Stimulated activated CD8-positive, alpha-beta memory T cell treated with anti-CD3 and anti-CD28 coated beads, Interleukin-4, amount 100 ng/mL, for 4 hours (primary cell): ENCODE measurements around the gene RANBP9.

Experiments
- DNase-seq, 2 donors: peaks; one replicate each; pipeline ENCODE4 v3.0.0-alpha.2; 2020; ENCODE audit warnings: low read depth in 2 of 2, low spot score in 1 of 2

The RANBP9 gene

GRCh38 chr6:13604546-13605416 lies 106.9 kb downstream of the RANBP9 start:
- no peak for DNase-seq

DNA sequence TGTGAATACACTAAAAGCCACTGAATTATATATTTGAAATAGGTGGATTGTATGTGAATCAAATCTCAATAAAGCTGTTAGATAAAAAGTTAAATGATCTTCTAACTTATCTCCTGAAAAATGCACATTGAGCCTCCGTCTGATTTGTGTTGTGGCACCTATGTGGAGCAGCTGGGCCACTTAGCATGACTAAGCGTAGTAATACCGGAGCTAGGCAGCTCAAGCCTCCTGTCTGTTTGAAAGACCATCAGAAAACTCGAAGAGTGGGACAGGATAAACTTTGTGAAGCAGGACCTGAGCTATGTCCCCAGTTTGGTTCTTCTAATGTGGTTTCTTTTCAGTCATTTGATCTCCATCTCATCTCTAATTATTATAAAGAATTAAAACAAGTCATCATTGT lies 107.5 kb downstream of the RANBP9 start:
- DNase-seq: no peak

GRCh38 chr6:13600036-13600435 lies 111.6 kb downstream of the RANBP9 start:
- DNase-seq: no peak

DNA sequence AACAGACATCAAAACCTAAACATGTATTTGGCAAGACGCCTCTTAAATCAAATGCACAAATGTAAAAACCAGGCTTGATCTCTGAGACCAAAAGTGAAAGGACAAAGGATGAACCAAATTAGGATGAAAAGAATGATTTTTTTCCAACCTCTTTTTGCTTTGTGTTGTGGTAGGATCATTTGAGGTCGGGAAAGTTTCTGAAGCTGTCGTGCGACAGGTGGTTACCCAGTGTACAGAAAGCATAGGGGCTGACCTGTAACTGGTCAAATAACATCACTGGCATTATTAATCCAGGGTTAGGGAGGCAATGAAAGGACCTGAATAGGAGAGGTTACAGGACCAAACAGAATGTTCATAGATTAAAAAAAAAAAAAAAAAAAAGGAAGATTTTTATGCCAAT lies 114.6 kb downstream of the RANBP9 start:
- DNase-seq: no peak

- DNase-seq: no peak
Observed at GRCh38 chr6:13593720-13594119, 117.9 kb downstream of the RANBP9 start.

DNA sequence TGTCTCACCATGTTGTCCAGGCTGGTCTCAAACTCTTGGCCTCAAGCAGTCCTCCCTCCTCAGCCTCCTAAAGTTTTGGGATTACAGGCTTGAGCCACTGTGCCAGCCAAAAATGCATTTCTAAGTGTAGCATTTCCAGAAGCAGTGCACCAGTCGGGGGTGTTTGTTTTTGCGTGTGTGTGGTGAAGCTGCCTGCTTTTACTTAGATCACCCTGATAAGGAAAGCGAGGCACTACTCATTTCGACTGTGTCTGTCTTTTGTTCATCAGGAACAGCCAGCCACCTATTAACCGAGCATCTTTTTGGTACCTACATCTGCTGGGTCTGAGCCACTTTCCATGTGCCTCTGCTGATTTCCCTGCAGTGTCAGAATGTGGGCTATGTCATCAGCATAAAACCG lies 118.5 kb downstream of the RANBP9 start:
- no peak for DNase-seq

DNA sequence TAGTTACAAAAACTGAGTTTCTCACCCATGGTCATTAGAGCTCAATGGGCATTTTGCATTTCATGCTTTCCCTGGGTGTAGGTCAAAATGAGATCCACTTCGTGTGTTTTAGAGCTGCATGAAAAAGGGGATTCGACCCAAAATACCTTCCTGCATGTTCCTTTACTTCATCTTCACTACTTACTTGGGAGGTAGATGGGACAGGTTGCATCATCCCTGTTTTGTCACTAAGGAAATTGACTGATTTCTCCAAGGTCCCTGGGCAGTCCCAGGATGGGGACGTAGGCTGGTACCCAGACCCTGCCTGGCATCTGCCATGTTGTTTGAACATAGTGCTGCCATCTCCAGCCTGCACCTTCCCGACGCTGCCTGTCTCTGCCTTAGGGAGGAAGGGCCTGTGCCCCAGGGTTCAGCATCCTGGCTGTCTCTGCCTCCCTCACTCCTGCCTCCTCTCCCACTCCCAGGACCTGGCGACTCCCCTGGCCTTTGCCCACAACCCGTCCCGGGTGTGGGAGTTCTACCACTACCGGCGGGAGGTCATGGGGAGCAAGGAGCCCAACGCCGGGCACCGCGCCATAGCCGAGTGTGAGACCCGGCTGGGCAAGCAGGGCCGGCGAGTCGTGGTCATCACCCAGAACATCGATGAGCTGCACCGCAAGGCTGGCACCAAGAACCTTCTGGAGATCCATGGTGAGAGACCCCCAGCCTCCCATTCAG lies 120.3 kb downstream of the RANBP9 start:
- DNase-seq: no peak

DNA sequence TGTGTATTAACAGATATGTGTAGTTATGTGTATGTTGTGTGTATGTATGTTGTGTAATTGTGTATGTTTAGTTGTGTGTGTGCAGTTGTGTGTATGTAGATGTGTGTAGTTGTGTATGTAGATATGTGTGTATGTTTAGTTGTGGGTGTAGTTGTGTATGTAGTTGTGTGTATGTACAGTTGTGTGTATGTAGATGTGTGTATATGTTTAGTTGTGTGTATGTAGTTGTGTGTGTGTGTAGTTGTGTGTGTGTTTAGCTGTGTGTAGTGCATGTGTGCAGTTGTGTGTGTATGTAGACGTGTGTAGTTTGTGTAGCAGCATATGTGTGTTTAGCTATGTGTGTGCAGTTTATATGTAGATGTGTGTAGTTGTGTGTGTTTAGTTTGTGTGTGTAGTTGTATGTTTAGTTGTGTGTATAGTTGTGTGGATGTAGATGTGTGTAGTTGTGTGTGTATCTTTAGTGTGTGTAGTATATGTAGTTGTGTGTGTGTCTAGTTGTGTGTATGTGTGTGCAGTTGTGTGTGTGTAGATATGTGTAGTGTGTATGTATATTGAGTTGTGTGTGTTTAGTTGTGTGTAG lies 121.0 kb downstream of the RANBP9 start:
- no peak for DNase-seq

DNA sequence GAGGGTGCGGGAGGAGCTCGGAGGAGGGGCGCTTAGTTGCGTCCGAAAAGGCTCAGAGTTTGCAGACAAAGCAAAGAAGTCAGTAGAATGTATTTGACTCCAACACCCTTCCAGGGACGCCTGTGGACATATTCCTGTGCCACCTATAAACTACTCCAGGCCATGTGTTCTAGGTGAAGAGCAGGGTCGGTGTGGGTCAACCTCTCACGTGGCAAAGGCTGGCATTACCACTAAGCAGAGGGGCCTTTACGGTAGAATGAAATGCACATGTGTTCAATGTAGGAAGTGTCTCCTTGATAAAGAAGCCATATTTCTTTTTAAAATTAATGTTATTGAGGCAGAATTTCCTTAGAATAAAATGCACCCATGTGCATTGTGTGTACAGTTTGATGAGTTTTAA lies 121.8 kb downstream of the RANBP9 start:
- no peak for DNase-seq

DNA sequence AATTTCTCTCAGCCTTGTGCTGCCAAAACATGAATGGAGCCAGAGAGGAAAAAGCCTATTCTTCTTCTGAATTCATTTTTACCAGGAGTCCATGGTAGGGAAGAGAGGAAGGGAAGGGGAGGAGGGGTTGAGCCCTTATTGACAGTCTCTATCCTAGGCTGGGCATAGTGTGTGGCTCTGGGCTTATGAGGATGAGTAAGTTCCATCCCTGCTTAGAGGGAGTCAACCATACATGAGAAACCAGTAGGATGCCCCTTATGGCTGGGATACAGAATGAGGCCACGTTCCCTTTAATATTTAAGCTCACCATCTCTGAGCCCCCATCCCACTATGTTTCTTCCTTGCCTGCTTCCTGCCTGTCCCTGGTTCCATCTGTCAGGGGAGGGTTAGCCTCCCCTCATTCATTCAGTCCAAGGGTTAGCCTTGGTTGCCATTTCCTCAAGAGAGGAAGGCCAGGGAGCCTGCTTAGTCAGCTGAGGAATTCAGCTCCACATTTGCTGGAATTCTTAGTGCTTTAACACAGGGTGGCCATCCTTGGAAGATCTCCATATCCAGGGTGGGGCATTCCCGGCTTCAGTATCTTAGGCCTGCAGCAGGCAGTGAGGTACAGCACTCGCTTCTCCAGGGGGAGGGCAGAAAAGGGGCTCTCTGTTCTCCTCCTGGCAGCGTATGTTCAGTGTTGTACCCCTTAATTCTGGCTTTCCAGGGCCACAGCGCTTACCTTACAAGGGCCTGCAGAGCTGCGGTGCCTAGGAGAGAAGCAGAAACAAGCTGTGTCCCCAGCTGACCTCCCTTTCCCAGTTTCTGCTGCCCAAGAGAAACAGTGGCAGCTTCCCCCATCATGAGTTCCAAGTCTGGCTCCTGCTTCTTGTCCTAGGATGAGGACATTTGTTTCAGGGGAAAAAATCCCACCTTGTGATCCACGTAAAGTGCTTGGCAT lies 124.8 kb downstream of the RANBP9 start:
- no peak for DNase-seq

GRCh38 chr6:13581700-13582229 lies 129.9 kb downstream of the RANBP9 start:
- DNase-seq: no peak

DNA sequence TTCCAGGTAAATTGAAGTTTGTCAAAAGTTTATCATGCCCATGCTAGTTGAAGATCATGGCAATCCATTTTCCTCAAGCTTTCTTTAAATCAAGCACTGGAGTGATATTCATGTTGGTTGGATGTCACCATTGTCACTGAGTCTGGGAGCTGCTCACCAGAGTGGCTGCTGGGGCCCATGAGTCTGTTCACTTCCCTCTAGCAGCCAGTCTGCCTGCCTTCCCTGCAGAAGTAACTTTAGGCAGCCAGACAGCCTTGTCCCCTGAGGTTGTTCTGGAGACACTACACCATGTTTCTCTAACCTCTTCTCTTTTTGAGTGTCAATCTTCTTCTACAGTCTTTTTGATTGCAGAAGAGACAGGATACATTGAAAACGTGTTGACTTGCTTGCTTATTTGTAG lies 131.7 kb downstream of the RANBP9 start:
- no peak for DNase-seq

- DNase-seq: no peak
Observed at GRCh38 chr6:13577926-13578325, 133.7 kb downstream of the RANBP9 start.

DNA sequence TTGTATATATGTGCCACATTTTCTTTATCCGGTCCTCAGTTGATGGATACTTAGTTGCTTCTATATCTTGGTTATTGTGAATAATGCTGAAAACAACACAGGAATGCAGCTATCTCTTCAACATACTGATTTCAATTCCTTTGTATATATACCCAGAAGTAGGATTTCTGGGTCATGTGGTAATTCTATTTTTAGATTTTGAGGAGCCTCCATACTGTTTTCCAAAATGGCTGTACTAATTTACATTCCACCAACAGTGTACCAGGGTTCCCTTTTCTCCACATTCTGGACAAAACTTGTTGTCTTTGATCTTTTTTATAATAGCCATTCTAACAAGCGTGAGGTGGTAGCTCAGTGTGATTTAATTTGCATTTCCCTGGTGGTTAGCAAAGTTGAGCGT lies 135.6 kb downstream of the RANBP9 start:
- no peak for DNase-seq

GRCh38 chr6:13575377-13575775 lies 136.3 kb downstream of the RANBP9 start:
- peak in 1 of 2 donors; percentile 52 for DNase-seq

DNA sequence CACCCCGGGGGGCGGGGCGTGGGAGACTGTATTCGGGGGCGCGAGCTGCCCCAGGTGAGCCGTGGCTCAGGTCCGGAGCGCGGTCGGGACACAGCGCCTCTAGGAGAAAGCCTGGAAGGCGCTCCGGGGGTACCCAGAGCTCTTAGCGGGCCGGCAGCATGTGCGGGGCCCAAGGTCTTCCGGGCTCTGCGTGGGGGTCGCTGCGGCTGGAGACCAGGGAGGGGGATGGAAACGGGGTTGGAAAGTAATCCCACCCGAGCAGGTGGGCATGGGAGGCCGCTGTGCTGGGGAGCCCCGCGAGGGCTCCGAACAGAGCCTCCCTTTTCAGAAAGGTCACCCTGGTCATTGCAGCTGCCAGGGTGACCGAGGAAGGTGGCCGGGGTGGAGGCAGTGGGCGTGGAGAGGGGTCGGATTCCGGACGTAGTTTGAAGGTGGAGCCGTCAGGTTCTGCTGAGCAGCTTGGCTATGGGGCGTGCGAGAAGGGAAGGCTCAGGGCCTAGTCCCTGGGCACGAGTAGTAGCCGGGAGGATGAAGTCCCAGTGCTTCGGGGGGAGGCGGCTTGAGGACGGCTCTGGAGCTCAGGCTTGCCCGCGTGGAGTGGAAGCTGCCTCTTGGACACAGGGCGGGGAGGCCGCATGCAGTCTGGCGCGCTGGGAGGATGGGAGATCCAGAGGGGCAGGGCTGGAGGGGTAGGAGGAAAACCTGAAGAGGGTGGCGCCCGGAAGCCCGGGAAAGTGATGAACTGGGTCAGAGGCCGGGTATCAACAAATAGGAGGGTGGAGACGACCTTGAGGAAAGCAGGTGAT lies 136.9 kb downstream of the RANBP9 start, which contains the start of gene SIRT5:
Gene SIRT5 (plus strand): TSS at position 31 of the 806 bp plus-strand sequence. CDS start 9,510 bp downstream, outside the sequence.
- DNase-seq: peak in 1 of 2 donors; percentile 52

- DNase-seq: peak; percentile 84 to 92
Observed at GRCh38 chr6:13574149-13574570, 137.5 kb downstream of the RANBP9 start.

DNA sequence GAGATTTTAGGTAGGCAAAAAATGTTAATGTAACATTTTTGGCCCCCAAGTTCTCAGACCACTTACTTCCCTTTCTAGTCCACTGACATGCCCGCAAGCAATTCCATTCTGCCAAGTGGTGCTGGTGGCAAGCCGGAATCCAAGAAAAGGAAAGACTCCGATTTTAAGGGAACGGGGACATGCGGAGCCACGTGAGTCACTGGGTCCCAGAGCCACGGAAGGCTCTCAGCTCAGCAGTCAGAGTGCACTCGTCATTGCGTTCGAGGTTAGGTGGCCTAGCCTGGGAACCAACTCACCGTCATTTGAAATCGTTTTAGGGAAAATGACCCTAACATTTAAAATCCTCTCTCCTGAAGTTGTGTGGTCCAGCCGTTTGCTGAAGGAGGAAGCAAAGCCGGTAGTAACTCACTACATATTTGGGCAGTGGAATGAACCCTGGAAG lies 137.9 kb downstream of the RANBP9 start:
- DNase-seq: no peak

GRCh38 chr6:13572951-13573654 lies 138.5 kb downstream of the RANBP9 start:
- no peak for DNase-seq
